ENCODE data around the gene KIF1C.

DNA sequence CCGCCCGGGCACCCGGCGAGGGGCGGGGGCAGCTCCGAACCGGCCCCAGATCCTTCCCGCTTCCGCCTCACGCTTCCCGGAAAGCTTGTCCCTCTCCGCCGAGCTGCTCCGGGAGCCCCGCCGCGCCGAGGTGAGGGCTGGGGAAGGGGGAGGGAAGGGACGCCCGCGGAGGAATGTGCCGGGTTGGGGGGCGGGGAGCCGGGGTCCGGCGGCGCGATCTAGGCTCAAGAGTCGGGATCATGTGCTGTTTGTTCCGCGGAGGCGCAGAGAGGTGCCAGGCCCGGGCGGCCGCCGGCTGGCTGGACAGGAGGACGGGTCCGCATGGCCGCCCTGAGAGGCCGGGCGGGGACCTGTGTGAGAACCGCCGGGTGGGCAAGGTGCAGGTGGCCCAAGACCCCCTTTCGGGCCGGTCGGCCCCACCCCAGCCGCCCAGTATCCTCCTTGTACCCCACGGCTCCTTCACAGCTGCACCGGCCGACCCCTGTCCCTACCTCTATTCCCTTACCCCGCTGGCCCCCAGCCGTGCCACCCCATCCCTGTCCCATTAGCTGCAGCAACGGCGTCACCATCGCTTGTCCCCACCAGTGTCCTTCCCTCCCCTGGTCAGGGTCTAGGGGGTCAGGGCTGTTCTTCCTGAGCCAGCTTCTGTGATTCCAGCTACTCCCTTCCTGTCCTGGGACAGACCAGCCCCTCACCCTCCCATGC is 429 bp downstream of the KIF1C start:
- TF ChIP-seq, protein P1, sequence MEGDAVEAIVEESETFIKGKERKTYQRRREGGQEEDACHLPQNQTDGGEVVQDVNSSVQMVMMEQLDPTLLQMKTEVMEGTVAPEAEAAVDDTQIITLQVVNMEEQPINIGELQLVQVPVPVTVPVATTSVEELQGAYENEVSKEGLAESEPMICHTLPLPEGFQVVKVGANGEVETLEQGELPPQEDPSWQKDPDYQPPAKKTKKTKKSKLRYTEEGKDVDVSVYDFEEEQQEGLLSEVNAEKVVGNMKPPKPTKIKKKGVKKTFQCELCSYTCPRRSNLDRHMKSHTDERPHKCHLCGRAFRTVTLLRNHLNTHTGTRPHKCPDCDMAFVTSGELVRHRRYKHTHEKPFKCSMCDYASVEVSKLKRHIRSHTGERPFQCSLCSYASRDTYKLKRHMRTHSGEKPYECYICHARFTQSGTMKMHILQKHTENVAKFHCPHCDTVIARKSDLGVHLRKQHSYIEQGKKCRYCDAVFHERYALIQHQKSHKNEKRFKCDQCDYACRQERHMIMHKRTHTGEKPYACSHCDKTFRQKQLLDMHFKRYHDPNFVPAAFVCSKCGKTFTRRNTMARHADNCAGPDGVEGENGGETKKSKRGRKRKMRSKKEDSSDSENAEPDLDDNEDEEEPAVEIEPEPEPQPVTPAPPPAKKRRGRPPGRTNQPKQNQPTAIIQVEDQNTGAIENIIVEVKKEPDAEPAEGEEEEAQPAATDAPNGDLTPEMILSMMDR (IDR thresholded peaks at IDR 0.05) = no peak
- TF ChIP-seq EZH2 (IDR thresholded peaks at IDR 0.05; ENCODE audit: borderline replicate concordance, insufficient read depth, low read depth, low read length, poor library complexity, severe bottlenecking) = no peak
